Hepatocyte (in vitro differentiated cells): Measurements from ENCODE around the gene IER5. TPM values are rescaled to one million over a fixed set of nuclear protein-coding genes. Genes with fewer than 3 reads are reported as not detected.

Experiments used
- DNase-seq: peaks from one replicate; pipeline ENCODE4 v3.0.0-alpha.2; 2016; ENCODE audit warnings: low spot score
- H2AFZ ChIP-seq: fragments of 200-600 bp; sonication (generic); 2 replicates; pipeline ENCODE4 v1.6.0; 2016; ENCODE audit warnings: antibody characterized with exemption, mild to moderate bottlenecking
- H3K27ac ChIP-seq: fragments of 200-600 bp; sonication (generic); 2 replicates; pipeline ENCODE4 v1.5.1; 2016; ENCODE audit warnings: mild to moderate bottlenecking
- H3K27me3 ChIP-seq: fragments of 200-600 bp; sonication (generic); 2 replicates; pipeline ENCODE4 v1.6.1; 2016
- H3K36me3 ChIP-seq: fragments of 200-600 bp; sonication (generic); replicated peaks from 2 replicates; pipeline ENCODE4 v1.5.1; 2016; ENCODE audit warnings: low read depth; ENCODE audit not compliant: insufficient read depth
- H3K4me1 ChIP-seq: fragments of 200-600 bp; sonication (generic); 2 replicates; pipeline ENCODE4 v1.5.1; 2016; ENCODE audit warnings: mild to moderate bottlenecking, moderate library complexity; ENCODE audit not compliant: insufficient read depth
- H3K4me2 ChIP-seq: fragments of 200-600 bp; sonication (generic); 2 replicates; pipeline ENCODE4 v1.6.0; 2016
- H3K4me3 ChIP-seq: fragments of 200-600 bp; sonication (generic); 2 replicates; pipeline ENCODE4 v1.5.1; 2016; ENCODE audit warnings: mild to moderate bottlenecking
- H3K79me2 ChIP-seq: fragments of 200-600 bp; sonication (generic); 2 replicates; pipeline ENCODE4 v1.6.0; 2017; ENCODE audit warnings: mild to moderate bottlenecking
- H3K9me2 ChIP-seq: fragments of 200-600 bp; sonication (generic); replicated peaks from 2 replicates; pipeline ENCODE4 v1.6.0; 2017; ENCODE audit warnings: mild to moderate bottlenecking; ENCODE audit not compliant: insufficient read depth
- H3K9me3 ChIP-seq: fragments of 200-600 bp; sonication (generic); 2 replicates; pipeline ENCODE4 v1.5.1; 2016; ENCODE audit warnings: low read depth, mild to moderate bottlenecking
- H4K20me1 ChIP-seq: fragments of 200-600 bp; sonication (generic); 2 replicates; pipeline ENCODE4 v1.6.0; 2016; ENCODE audit warnings: mild to moderate bottlenecking; ENCODE audit not compliant: insufficient read depth, poor library complexity, severe bottlenecking
- CTCF ChIP-seq: fragments of 200-600 bp; sonication (generic); IDR thresholded peaks from 2 replicates; pipeline ENCODE4 v1.5.1; 2016; ENCODE audit warnings: antibody characterized with exemption, mild to moderate bottlenecking; ENCODE audit not compliant: poor library complexity
- EZH2 ChIP-seq: fragments of 200-600 bp; sonication (generic); IDR thresholded peaks from 2 replicates; pipeline ENCODE4 v1.6.1; 2016; ENCODE audit warnings: antibody characterized with exemption, mild to moderate bottlenecking, borderline replicate concordance
- EZH2phosphoT487 ChIP-seq: fragments of 200-600 bp; sonication (generic); IDR thresholded peaks from one replicate; pipeline ENCODE4 v1.6.1; 2018; ENCODE audit warnings: antibody characterized with exemption, mild to moderate bottlenecking, low read depth, moderate library complexity; ENCODE audit not compliant: unreplicated experiment, severe bottlenecking
- WGBS: methylation state at CpG from one replicate; pipeline ENCODE4 v1.1.6; 2016; ENCODE audit warnings: low lambda C conversion rate; ENCODE audit errors: missing lambda C conversion rate; 5-methylcytosine and 5-hydroxymethylcytosine counted together
- polyA plus RNA-seq: library from polyadenylated mRNA; unstranded; fragments of >200 nt; fragmentation: Nextera tagmentation; extraction: Ambion mirVana; gene quantifications from 2 replicates; pipeline ENCODE4 v1.2.1, GENCODE V29; 2016
- total RNA-seq: library from RNA; depleted of rRNA; stranded (reverse); fragments of >200 nt; gene quantifications from 2 replicates; pipeline ENCODE4 v1.2.3, GENCODE V29; 2014

Gene IER5
- total and polyA plus RNA-seq, 2 experiments from 2014 or later, result 16.6 to 23.1 TPM

GRCh38 chr1:181136738-181137122 is 48.2 kb downstream of the IER5 start:
- Histone ChIP-seq H3K4me2 (no peak overlapping the region), H3K36me3 (no peaks in the 10 kb centered on the region), H3K4me3 (no peak overlapping the region), H3K9me2 (no peaks in the 10 kb centered on the region), H3K4me1 (peaks cover 15% of the 10 kb centered on the region), H2AFZ (no peak overlapping the region), H3K9me3 (no peaks in the 10 kb centered on the region), H4K20me1 (no peaks in the 10 kb centered on the region), H3K79me2 (no peaks in the 10 kb centered on the region), H3K27ac (no peak overlapping the region), H3K27me3 (no peaks in the 10 kb centered on the region)
- TF ChIP-seq EZH2 (no peak), EZH2phosphoT487 (no peak), CTCF (no peak)
- WGBS, result 98% methylated on average over 8 of the region's 8 CpGs
- DNase-seq, result no peak

GRCh38 chr1:181137217-181137743 is 48.8 kb downstream of the IER5 start:
- Histone ChIP-seq H3K9me3 (no peaks in the 10 kb centered on the region), H2AFZ (no peak overlapping the region), H3K4me3 (no peak overlapping the region), H3K27ac (no peak overlapping the region), H3K36me3 (no peaks in the 10 kb centered on the region), H3K9me2 (no peaks in the 10 kb centered on the region), H3K4me1 (peaks cover 18% of the 10 kb centered on the region), H3K79me2 (no peaks in the 10 kb centered on the region), H3K4me2 (no peak overlapping the region), H4K20me1 (no peaks in the 10 kb centered on the region), H3K27me3 (no peaks in the 10 kb centered on the region)
- no peak for TF ChIP-seq EZH2phosphoT487
- TF ChIP-seq CTCF, result no peak
- no peak for TF ChIP-seq EZH2
- DNase-seq, result no peak
- 98% methylated on average over 12 of the region's 12 CpGs for WGBS

- Histone ChIP-seq H3K27me3 (no peaks in the 10 kb centered on the region), H3K79me2 (no peaks in the 10 kb centered on the region), H3K9me2 (no peaks in the 10 kb centered on the region), H4K20me1 (no peaks in the 10 kb centered on the region), H2AFZ (no peak overlapping the region), H3K4me1 (peaks cover 16% of the 10 kb centered on the region), H3K4me2 (no peak overlapping the region), H3K4me3 (no peak overlapping the region), H3K9me3 (no peaks in the 10 kb centered on the region), H3K36me3 (no peaks in the 10 kb centered on the region), H3K27ac (no peak overlapping the region)
- no peak for DNase-seq
- 71% methylated on average over 5 of the region's 5 CpGs for WGBS
- TF ChIP-seq EZH2phosphoT487 (no peak), EZH2 (no peak), CTCF (no peak)
Measured at GRCh38 chr1:181139631-181140061, 51.1 kb downstream of the IER5 start.
